Measurements from ENCODE around the gene MTFP1.

MTFP1 gene

GRCh38 chr22:30433227-30433626 lies 7.7 kb downstream of the MTFP1 start:
- TF ChIP-seq CTCF (IDR thresholded peaks at IDR 0.05; ENCODE audit: low read depth, low read length), result no peak
- H3K4me3 ChIP-seq (replicated peaks in 1 of 2; ENCODE audit: low read depth in 2 of 2, low read length in 2 of 2), result no peak overlapping the region
- DNase-seq (ENCODE audit: low read depth in 2 of 2), result no peak

- H3K4me3 ChIP-seq (replicated peaks in 1 of 2; ENCODE audit: low read depth in 2 of 2, low read length in 2 of 2), result no peak overlapping the region
- TF ChIP-seq CTCF (IDR thresholded peaks at IDR 0.05; ENCODE audit: low read depth, low read length), result no peak
- no peak for DNase-seq (ENCODE audit: low read depth in 2 of 2)
Observed at GRCh38 chr22:30433773-30434172, 8.2 kb downstream of the MTFP1 start.

GRCh38 chr22:30434843-30435242 lies 9.3 kb downstream of the MTFP1 start:
- TF ChIP-seq CTCF (IDR thresholded peaks at IDR 0.05; ENCODE audit: low read depth, low read length), result no peak
- H3K4me3 ChIP-seq (replicated peaks in 1 of 2; ENCODE audit: low read depth in 2 of 2, low read length in 2 of 2), result no peak overlapping the region
- no peak for DNase-seq (ENCODE audit: low read depth in 2 of 2)

- no peak overlapping the region for H3K4me3 ChIP-seq (replicated peaks in 1 of 2; ENCODE audit: low read depth in 2 of 2, low read length in 2 of 2)
- DNase-seq (ENCODE audit: low read depth in 2 of 2), result no peak
- no peak for TF ChIP-seq CTCF (IDR thresholded peaks at IDR 0.05; ENCODE audit: low read depth, low read length)
Observed at GRCh38 chr22:30435674-30436126, 10.1 kb downstream of the MTFP1 start.

GRCh38 chr22:30436196-30436595 lies 10.6 kb downstream of the MTFP1 start:
- no peak for TF ChIP-seq CTCF (IDR thresholded peaks at IDR 0.05; ENCODE audit: low read depth, low read length)
- no peak overlapping the region for H3K4me3 ChIP-seq (replicated peaks in 1 of 2; ENCODE audit: low read depth in 2 of 2, low read length in 2 of 2)
- DNase-seq (ENCODE audit: low read depth in 2 of 2), result no peak

- no peak for TF ChIP-seq CTCF (IDR thresholded peaks at IDR 0.05; ENCODE audit: low read depth, low read length)
- DNase-seq (ENCODE audit: low read depth in 2 of 2), result no peak
- H3K4me3 ChIP-seq (replicated peaks in 1 of 2; ENCODE audit: low read depth in 2 of 2, low read length in 2 of 2), result no peak overlapping the region
Observed at GRCh38 chr22:30438559-30438958, 13.0 kb downstream of the MTFP1 start.

GRCh38 chr22:30439226-30439625 lies 13.7 kb downstream of the MTFP1 start:
- TF ChIP-seq CTCF (IDR thresholded peaks at IDR 0.05; ENCODE audit: low read depth, low read length), result no peak
- no peak for DNase-seq (ENCODE audit: low read depth in 2 of 2)
- H3K4me3 ChIP-seq (replicated peaks in 1 of 2; ENCODE audit: low read depth in 2 of 2, low read length in 2 of 2), result no peak overlapping the region

Measured in cardiac fibroblast (primary cell).